ENCODE measurements around the gene PRELID3B. TPM values are rescaled to one million over a fixed set of nuclear protein-coding genes. Genes with fewer than 3 reads are reported as not detected.

Gene PRELID3B
- total RNA-seq, 1 donor from 2014 or later: 78.8 TPM

GRCh38 chr20:59023616-59024015, 19.0 kb downstream of the PRELID3B start:
- Mint-ChIP-seq H3K4me1 (peaks cover 36% of the 10 kb centered on the region), H3K27me3 (ENCODE audit: insufficient read depth, low read depth) (peaks cover 2% of the 10 kb centered on the region), H3K9me3 (no peaks in the 10 kb centered on the region), H3K36me3 (peaks cover 33% of the 10 kb centered on the region), H3K4me3 (no peak overlapping the region), H3K27ac (no peak overlapping the region)
- Histone ChIP-seq H3K4me2 (no peak overlapping the region), H3K4me3 (no peak overlapping the region), H3F3A (ENCODE audit: low read depth) (no peaks in the 10 kb centered on the region), H3K4me1 (no peaks in the 10 kb centered on the region), H3K27me3 (no peaks in the 10 kb centered on the region), H3K9me3 (ENCODE audit: low read depth) (no peaks in the 10 kb centered on the region), H4K20me1 (ENCODE audit: low read depth) (peaks cover 30% of the 10 kb centered on the region), H3K9ac (no peak overlapping the region), H3K27ac (no peak overlapping the region), H3K36me3 (peaks cover 4% of the 10 kb centered on the region), H2AFZ (replicated peaks) (no peak overlapping the region), H3K79me2 (ENCODE audit: low read depth) (peaks cover 28% of the 10 kb centered on the region)
- TF ChIP-seq EZH2phosphoT487 (IDR thresholded peaks at IDR 0.05): no peak
- no peak for TF ChIP-seq EZH2 (IDR thresholded peaks at IDR 0.05)
- no peak for TF ChIP-seq CTCF (IDR thresholded peaks at IDR 0.05)
- no peak for DNase-seq (ENCODE audit: low spot score)

GRCh38 chr20:59022754-59023153, 19.8 kb downstream of the PRELID3B start:
- Histone ChIP-seq H3F3A (ENCODE audit: low read depth) (no peaks in the 10 kb centered on the region), H4K20me1 (ENCODE audit: low read depth) (peaks cover 22% of the 10 kb centered on the region), H3K27me3 (no peaks in the 10 kb centered on the region), H3K9me3 (ENCODE audit: low read depth) (no peaks in the 10 kb centered on the region), H3K4me2 (no peak overlapping the region), H2AFZ (replicated peaks) (no peak overlapping the region), H3K4me3 (no peak overlapping the region), H3K4me1 (no peaks in the 10 kb centered on the region), H3K9ac (no peak overlapping the region), H3K27ac (no peak overlapping the region), H3K79me2 (ENCODE audit: low read depth) (peaks cover 19% of the 10 kb centered on the region), H3K36me3 (peaks cover 3% of the 10 kb centered on the region)
- Mint-ChIP-seq H3K27me3 (ENCODE audit: insufficient read depth, low read depth) (peaks cover 2% of the 10 kb centered on the region), H3K27ac (peak overlapping the region; percentile 52), H3K4me1 (peaks cover 32% of the 10 kb centered on the region), H3K9me3 (no peaks in the 10 kb centered on the region), H3K4me3 (no peak overlapping the region), H3K36me3 (peaks cover 33% of the 10 kb centered on the region)
- DNase-seq (ENCODE audit: low spot score): no peak
- no peak for TF ChIP-seq EZH2 (IDR thresholded peaks at IDR 0.05)
- TF ChIP-seq CTCF (IDR thresholded peaks at IDR 0.05): no peak
- TF ChIP-seq EZH2phosphoT487 (IDR thresholded peaks at IDR 0.05): no peak

GRCh38 chr20:59020938-59021551, 21.5 kb downstream of the PRELID3B start:
- no peaks in the 10 kb centered on the region for H3K27me3 ChIP-seq
- peaks cover 29% of the 10 kb centered on the region for H3K36me3 Mint-ChIP-seq
- H2AFZ ChIP-seq (replicated peaks): no peak overlapping the region
- no peak for TF ChIP-seq CTCF (IDR thresholded peaks at IDR 0.05)
- H3K27ac ChIP-seq: no peak overlapping the region
- peaks cover 5% of the 10 kb centered on the region for H3K27me3 Mint-ChIP-seq (ENCODE audit: insufficient read depth, low read depth)
- peaks cover 21% of the 10 kb centered on the region for H3K4me1 Mint-ChIP-seq
- H3K79me2 ChIP-seq (ENCODE audit: low read depth): peaks cover 2% of the 10 kb centered on the region
- H3K9ac ChIP-seq: no peak overlapping the region
- H4K20me1 ChIP-seq (ENCODE audit: low read depth): peaks cover 7% of the 10 kb centered on the region
- H3K9me3 ChIP-seq (ENCODE audit: low read depth): no peaks in the 10 kb centered on the region
- no peak for DNase-seq (ENCODE audit: low spot score)
- no peak overlapping the region for H3K4me3 ChIP-seq
- no peaks in the 10 kb centered on the region for H3K4me1 ChIP-seq
- no peaks in the 10 kb centered on the region for H3K36me3 ChIP-seq
- H3K27ac Mint-ChIP-seq: peak overlapping the region; percentile 69
- H3K4me2 ChIP-seq: no peak overlapping the region
- no peaks in the 10 kb centered on the region for H3F3A ChIP-seq (ENCODE audit: low read depth)
- no peaks in the 10 kb centered on the region for H3K9me3 Mint-ChIP-seq
- H3K4me3 Mint-ChIP-seq: no peak overlapping the region

Measured in neural progenitor cell (in vitro differentiated cells).